HG03571 (cell line): ENCODE measurements around the gene PXDN.
"Not testable (repeated sequence)": the region's sequence is repeated elsewhere in the genome, so short reads cannot be mapped to it uniquely, and the experiment has no call there.

Source experiments
- ATAC-seq: cut with Tn5 transposase; IDR thresholded peaks from one replicate; pipeline ENCODE4 v1.9.1; 2021; ENCODE audit not compliant: unreplicated experiment

PXDN gene

GRCh38 chr2:1688161-1688560 is 56.2 kb downstream of the PXDN start:
- ATAC-seq, result no peak

- ATAC-seq, result no peak
These were observed 57.1 kb downstream of the PXDN start for GRCh38 chr2:1687254-1687653.

GRCh38 chr2:1686784-1687105 is 57.6 kb downstream of the PXDN start:
- ATAC-seq, result no peak

- no peak for ATAC-seq
These were observed 58.1 kb downstream of the PXDN start for GRCh38 chr2:1685957-1686783.

- ATAC-seq, result no peak
These were observed 59.0 kb downstream of the PXDN start for GRCh38 chr2:1685078-1685956.

DNA sequence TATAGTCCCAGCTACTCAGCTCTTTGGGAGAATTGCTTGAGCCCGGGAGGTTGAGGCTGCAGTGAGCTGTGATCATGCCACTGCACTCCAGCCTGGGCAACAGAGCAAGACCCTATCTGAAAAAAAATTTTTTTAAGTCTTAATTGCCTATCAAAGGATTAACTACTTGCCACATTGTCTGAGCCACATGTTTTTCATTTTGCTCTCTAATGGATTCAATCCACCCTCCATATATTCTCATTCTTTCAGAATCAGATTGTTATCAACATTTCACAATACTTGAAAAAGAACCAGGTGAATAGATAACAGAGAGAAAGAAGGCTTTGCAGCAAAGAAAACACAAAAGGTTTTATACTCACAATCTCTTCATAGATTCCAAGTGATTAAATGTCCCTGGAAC is 61.0 kb downstream of the PXDN start:
- no peak for ATAC-seq

- no peak for ATAC-seq
These were observed 62.2 kb downstream of the PXDN start for GRCh38 chr2:1682181-1682440.

- no peak for ATAC-seq
These were observed 62.8 kb downstream of the PXDN start for GRCh38 chr2:1681323-1682180.

GRCh38 chr2:1681017-1681318 is 63.3 kb downstream of the PXDN start:
- no peak for ATAC-seq

GRCh38 chr2:1680222-1681016 is 63.9 kb downstream of the PXDN start:
- no peak for ATAC-seq

DNA sequence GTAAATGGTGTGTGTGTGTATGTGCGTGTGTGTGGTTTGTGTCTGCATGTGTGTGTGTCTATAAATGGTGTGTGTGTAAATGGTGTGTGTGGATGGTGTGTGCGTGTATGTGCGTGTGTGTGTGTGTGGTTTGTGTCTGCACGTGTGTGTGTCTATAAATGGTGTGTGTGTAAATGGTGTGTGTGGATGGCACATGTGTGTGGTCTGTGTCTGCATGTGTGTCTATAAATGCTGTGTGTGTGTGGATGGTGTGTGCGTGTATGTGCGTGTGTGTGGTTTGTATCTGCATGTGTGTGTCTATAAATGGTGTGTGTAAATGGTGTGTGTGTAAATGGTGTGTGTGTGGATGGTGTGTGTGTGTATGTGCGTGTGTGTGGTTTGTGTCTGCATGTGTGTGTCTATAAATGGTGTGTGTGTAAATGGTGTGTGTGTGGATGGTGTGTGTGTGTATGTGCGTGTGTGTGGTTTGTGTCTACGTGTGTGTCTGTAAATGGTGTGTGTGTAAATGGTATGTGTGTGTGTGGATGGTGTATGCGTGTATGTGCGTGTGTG is 64.8 kb downstream of the PXDN start:
- not testable (repeated sequence) for ATAC-seq

DNA sequence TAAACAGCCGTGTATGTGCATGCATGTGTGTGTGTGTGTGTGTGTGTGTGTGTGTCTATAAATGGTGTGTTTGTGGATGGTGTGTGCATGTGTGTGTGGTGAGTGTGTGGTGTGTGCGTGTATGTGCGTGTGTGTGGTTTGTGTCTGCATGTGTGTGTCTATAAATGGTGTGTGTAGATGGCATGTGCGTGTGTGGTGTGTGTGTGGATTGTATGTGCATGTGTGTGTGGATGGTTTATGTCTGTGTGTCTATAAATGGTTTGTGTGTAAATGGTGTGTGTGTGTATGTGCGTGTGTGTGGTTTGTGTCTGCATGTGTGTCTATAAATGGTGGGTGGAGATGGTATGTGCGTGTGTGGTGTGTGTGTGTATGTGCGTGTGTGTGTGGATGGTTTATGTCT is 65.2 kb downstream of the PXDN start:
- ATAC-seq, result not testable (repeated sequence)

DNA sequence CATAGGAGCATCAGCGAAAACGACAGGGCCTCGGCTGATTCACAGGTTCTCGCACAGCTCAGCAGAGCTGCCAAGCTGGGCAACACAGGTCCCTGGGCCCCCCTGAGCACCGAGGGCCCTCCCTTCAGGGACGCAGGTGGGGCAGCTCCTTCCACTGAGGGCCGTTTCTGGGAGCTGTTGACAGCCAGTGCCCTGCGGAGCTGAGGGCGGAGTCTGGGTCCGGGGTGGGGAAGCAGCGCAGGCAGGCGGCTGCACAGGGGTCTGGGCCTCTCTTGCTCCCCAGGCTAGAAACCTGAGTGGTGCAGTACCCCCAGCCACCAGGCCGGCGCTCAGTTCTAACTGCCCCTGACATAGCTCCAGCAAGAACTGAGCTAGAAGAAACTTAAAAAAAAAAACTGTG is 65.7 kb downstream of the PXDN start:
- no peak for ATAC-seq

GRCh38 chr2:1677821-1678165 is 66.5 kb downstream of the PXDN start:
- no peak for ATAC-seq

DNA sequence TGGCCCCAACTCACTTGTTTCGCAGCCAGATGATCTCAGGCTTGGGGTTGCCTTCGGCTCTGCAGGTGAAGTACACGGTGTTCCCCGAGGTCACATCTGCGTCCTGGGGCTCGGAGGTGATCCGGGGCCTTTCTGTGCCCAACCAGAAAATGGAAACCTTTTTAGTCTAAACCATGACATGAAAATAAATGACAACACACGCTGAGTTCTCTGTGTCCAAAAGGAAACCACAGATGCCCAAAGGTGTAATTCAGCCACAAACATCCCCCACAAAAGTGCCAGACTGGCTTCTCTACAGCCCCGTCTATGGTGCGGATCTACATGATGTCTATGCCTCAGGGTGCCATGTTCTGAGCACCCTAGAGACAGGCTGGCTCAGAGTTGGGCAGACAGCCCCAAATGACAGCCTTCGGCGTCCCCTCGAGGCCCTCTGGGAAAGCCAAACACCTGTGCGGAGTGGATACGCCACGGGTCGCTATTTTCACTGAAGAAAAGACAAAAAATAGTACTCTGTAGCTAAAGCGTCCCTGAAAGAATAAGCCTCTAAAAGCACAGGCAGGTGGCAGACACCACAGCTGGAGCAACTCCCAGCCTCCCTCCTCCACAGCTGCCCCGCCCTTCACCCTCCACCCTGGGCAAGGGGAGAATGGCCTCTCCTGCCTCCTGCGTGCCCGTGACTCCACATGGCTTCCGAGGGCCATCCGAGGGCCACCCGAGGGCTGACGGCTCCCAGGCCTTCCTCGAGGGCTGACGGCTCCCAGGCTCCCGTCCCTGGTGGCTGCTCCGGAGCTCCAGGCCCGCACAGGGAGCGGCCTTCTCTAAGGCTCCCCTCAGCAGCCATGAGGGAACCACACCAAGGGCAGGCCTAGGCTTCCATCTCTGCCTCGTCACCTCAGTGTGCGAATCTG is 67.1 kb downstream of the PXDN start:
- no peak for ATAC-seq

- no peak for ATAC-seq
These were observed 68.0 kb downstream of the PXDN start for GRCh38 chr2:1676091-1676912.

GRCh38 chr2:1675633-1676032 is 68.7 kb downstream of the PXDN start:
- no peak for ATAC-seq

- no peak for ATAC-seq
These were observed 69.4 kb downstream of the PXDN start for GRCh38 chr2:1674766-1675397.
